ENCODE measurements around the gene MTO1.

The MTO1 gene

GRCh38 chr6:73523434-73524123, 62.0 kb downstream of the MTO1 start (continued):
- TF ChIP-seq HIC1 (tag by site-specific recombination; IDR thresholded peaks at IDR 0.05) = peak; percentile 82
- TF ChIP-seq ZNF26 (tag by site-specific recombination; IDR thresholded peaks at IDR 0.05) = no peak
- TF ChIP-seq ZNF394 (tag by site-specific recombination; IDR thresholded peaks at IDR 0.05; ENCODE audit: borderline replicate concordance) = no peak; the same call in 1 of the 2 replicates
- TF ChIP-seq TSHZ1 (tag by site-specific recombination; IDR thresholded peaks at IDR 0.05; ENCODE audit: borderline replicate concordance) = no peak
- TF ChIP-seq ZNF138 (tag by site-specific recombination; IDR thresholded peaks at IDR 0.05; ENCODE audit: borderline replicate concordance) = no peak
- TF ChIP-seq OSR2 (tag by site-specific recombination; IDR thresholded peaks at IDR 0.05) = peak; percentile 21; the same call in 1 of the 2 replicates
- TF ChIP-seq ZNF777 (tag by site-specific recombination; IDR thresholded peaks at IDR 0.05; ENCODE audit: borderline replicate concordance) = no peak
- no peak for TF ChIP-seq ZNF473 (tag by site-specific recombination; IDR thresholded peaks at IDR 0.05)
- 0 out of 2 replicates have a peak, but pooled peaks have one; percentile 25 for TF ChIP-seq ZBTB44 (tag by site-specific recombination; IDR thresholded peaks at IDR 0.05)
- peak; percentile 78; the same call in 1 of the 2 replicates for TF ChIP-seq PBX3 (CRISPR knock-in tag; IDR thresholded peaks at IDR 0.05)
- TF ChIP-seq ZNF654 (tag by site-specific recombination; IDR thresholded peaks at IDR 0.05; ENCODE audit: low read depth) = no peak
- TF ChIP-seq KLF16 (tag by site-specific recombination; IDR thresholded peaks at IDR 0.05) = peak; percentile 35; the same call in 1 of the 2 replicates
- peak; percentile 54; the same call in 1 of the 2 replicates for TF ChIP-seq KLF7 (tag by site-specific recombination; IDR thresholded peaks at IDR 0.05; ENCODE audit: borderline replicate concordance)
- TF ChIP-seq ZNF433 (tag by site-specific recombination; IDR thresholded peaks at IDR 0.05; ENCODE audit: low read depth) = no peak
- no peak for TF ChIP-seq MEIS1 (CRISPR knock-in tag; IDR thresholded peaks at IDR 0.05; ENCODE audit: borderline replicate concordance)
- TF ChIP-seq ZNF324 (tag by site-specific recombination; IDR thresholded peaks at IDR 0.05) = no peak

Data from HEK293 (cell line).